GM23248 (cell line): ENCODE measurements around the gene FGF21.

Experiments used
- EZH2 ChIP-seq: fragments of 200-600 bp; sonication (generic); IDR thresholded peaks from 2 replicates; pipeline ENCODE4 v1.6.1; 2018; ENCODE audit warnings: antibody characterized with exemption, mild to moderate bottlenecking; ENCODE audit not compliant: insufficient read depth, poor library complexity, severe bottlenecking
- EZH2phosphoT487 ChIP-seq: fragments of 200-600 bp; sonication (generic); IDR thresholded peaks from 2 replicates; pipeline ENCODE4 v1.6.1; 2018; ENCODE audit warnings: antibody characterized with exemption, moderate library complexity, mild to moderate bottlenecking, low read depth; ENCODE audit not compliant: insufficient read depth

DNA sequence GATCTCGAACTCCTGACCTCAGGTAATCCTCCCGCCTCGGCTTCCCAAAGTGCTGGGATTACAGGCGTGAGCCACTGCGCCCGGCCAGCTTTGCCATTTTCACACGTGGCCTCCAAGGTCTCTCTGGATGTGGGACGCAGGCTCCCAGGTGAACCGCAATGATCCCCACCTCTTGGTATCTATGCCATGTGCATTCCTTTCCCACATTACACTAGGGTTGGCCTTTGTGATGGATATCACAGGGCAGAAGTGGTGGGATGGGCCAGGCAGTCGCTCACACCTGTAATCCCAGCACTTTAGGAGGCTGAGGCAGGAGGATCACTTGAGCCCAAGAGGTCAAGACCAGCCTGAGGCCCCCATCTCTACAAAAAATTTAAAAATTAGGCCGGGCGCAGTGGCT is 22.4 kb downstream of the FGF21 start:
- TF ChIP-seq EZH2 (no peak), EZH2phosphoT487 (no peak)
